HG03064 (cell line): ENCODE results near the gene GNG13.
"Not testable (repeated sequence)": the region's sequence is repeated elsewhere in the genome, so short reads cannot be mapped to it uniquely, and the experiment has no call there.

Experiments
- ATAC-seq: cut with Tn5 transposase; IDR thresholded peaks from one replicate; pipeline ENCODE4 v1.9.1; 2021; ENCODE audit warnings: low read depth; ENCODE audit not compliant: unreplicated experiment

The GNG13 gene

DNA sequence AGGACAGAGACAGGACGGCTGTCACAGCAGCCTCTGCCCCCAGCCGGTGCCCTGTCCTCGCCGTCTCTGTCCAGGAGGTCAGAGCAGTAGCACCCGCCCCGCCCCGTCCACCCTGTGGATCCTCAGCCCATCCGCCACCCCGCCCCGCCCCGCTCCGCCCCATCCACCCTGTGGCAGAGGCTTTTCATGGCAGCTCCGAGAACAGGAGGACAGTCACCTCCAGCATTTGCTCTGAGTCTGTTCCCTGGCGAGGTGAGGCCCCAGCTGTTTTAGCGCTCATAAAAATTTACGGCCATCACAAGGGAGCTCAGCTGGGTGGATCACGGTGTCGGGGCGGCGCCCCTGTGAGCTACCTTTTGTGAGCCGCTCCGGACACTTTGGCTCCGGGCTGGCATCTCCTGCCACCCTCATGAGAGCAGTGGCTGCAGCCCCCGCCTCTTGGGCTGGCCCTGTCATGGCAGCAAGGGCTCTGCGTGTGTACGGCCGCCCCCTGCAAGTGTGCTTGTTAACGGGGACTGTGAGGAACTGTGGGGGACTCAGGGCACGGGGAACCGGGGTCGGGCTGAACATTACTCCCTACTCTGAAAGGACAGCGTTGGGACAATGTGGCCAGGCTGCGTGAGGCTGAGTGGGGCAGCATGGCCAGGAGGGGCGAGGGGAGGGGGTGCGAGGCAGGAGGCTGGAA, 32.3 kb upstream of the GNG13 start:
- ATAC-seq = no peak

DNA sequence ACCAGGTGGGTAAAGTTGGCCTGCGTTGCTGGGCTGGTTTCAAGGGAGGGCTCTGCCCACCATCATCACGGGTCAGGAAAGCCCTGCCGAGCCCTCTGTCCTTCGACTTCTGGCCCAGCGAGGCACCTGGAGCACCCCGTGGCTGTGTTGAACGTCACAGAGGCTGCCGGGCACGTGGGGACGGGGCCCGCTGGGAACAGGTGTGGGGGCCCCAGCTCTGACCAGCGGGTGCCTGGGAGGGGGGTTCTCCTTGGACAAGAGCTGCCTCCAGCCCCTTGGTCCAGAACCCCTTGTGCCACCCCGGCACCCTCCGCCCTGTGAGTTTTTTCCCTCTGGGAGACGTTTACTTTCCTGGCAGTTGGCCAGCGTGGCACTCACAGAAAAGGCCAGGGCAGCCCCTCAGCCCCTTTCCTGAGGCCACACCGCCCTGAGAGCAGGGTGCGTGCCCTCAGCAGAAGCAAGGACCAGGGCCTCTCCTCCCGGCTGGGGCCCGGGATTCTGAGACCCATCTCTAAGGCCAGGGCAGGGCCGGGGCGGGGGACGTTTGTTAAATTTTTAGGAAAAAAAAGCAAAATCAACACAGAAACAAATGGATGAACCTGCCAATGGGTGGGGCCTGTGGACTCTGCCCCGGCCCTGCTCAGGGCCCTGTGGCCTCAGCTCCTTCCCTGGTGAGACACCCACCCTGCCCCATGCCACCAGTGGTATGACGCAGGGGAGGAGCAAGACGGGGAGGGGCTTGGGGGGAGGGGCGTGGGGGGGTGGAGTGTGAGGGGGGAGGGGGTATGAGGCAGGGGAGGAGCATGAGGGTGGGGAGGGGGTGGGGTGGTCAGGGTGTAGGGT, 31.3 kb upstream of the GNG13 start:
- no peak for ATAC-seq

DNA sequence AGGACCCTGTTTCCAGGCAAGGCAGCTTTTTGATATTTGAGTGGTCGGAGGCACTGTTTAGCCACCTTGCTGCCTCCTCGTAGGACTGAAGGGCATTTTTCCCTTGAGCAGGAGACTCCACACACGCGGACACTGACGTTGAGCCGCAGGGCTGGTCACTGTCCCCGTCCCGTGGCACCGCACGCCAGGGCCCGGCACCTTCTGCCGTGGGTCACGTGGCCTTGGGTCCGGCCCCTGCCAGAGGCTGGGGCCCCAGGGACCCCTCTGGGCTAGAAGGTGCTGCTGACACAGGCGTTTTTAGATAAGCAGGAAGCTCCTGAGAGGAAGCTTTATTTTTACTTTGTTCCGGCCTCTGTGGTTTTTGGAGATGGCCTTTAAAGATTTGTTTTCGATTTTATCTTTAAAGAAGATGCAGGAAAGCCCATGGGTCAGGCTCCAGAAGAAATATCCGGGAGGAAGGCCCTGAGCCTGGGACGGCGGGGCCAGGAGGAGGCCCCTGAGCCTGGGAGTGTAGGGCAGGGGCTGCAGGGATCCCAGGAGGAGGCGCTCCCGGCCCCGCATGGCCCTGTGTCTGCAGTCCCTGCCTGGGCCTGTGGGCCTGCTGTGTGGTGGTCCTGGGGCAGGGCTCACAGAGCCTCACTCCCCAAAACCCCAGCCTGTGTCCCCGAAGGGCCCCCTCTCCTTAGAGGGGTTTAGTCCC, 30.5 kb upstream of the GNG13 start:
- ATAC-seq = no peak

DNA sequence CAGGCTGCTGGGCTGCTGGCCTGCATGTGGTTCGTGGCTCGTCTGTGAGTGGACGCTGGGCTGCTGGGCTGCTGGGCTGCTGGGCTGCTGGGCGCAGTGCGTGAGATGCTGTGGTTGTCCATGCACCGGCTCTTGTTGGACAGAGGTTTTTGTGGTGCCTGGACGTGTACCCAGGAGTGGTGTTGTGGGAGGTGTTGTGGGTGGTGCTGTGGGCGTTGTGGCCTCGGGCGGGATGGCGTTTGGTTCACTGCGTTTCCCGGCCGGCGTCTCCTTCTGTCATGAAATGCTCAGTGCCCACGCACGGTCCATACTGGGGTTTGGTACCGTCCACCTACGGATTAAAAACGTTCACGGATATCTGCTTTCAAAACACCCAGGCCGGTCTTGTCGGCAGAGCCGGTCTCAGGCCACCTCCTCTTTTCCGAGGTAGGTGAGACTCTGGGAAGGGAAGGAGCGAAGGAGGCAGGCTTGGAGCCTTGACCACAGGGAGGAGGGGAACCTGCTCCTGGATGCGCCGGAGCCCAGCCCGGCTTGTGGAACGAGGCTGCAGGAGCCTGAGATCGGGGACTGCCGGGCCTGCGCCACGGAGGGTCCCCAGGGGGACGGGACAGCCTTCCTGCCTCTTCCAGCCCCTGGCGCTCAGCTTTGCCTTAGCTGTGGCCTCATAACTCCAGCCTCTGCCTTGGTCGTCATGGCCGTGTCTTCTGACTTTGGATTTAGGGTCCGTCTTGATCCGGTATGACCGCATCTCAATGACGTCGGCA, 29.8 kb upstream of the GNG13 start:
- no peak for ATAC-seq

DNA sequence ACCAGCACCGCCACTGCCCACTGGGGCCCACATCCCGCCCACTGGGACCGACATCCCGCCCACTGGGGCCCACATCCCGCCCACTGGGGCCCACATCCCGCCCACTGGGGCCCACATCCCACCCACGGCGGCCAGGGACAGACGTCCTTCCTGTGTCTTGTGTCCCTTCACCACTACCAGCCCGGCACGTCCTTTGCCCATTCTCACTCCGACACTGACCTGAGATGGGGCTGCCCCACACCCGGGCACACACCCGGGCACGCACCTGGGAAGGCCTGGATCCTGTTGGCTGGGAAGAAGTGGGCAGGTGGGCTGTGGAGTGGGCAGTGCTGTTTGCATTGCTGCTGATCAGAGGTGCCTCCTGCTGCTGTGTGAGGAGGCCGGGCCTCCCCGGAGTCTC, 28.4 kb upstream of the GNG13 start:
- no peak for ATAC-seq

DNA sequence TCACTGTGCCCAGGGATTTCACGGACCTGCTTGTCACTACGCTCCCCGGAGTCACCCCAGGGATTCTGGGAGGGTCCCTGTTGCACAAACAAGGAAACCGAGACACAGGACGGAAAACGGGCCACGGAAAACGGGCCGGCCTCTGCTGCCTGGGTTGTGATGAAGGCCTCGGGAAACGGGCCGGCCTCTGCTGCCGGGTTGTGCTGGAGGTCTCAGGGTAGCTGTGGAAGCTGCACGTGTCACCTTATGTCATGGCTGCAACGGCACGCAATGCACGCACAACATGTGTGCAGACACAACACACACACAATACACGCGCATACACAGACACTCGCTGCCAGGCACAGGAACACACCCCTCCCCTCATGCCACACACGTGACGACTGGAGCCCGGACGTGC, 27.0 kb upstream of the GNG13 start:
- ATAC-seq = no peak

DNA sequence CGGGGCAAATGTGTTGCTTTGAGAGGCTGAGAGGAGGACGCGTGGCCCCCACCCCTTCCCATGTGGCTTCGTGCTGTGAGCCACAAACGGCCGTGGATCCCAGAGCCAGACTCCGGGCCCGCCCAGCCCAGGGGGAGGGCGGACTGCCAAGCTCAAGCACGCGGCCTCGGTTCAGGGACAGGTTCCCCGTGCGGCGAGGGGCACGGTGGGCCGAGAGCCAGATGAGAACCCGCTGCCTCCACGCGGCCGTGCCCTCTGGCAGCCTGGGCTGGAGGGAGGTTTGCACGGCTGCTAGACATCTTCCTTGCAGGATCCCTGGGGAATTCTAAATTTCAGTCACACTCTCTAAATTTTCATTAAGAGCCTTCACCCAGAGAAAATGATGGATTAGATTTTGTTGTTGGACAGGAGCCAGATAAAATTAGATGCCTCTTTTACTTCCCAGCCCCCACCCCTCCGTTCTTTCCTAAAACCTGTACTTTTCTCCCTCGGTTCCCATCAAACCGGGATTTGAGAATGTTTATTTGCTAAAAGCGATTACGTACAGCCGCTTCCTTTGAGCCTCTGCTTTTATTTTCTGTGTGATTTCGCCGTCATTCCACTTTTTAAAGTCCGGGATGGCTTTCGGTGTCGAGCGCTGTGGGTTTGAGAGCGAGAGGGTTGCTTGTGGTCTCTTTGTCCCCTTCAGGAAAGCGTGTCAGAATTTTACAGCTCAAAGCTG, 25.0 kb upstream of the GNG13 start:
- no peak for ATAC-seq

DNA sequence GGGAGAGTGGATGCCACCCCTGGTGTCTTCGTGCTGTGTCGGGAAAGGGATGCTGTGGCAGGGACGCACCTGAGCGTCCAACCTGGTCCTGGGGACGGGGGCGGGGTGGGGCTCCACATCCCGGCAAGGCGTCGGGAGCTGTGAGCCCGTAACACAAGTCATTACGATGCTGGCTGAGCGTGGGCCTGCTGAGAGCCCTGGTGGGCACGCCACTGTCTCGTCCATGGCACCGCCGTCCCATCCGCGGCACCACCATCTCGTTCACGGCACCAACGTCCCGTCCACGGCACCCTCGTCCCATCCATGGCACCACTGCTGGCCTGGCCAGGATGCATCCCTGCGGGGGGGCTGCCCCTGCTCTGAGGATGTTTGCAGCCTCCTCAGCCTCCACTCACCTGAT, 24.1 kb upstream of the GNG13 start:
- ATAC-seq = no peak

DNA sequence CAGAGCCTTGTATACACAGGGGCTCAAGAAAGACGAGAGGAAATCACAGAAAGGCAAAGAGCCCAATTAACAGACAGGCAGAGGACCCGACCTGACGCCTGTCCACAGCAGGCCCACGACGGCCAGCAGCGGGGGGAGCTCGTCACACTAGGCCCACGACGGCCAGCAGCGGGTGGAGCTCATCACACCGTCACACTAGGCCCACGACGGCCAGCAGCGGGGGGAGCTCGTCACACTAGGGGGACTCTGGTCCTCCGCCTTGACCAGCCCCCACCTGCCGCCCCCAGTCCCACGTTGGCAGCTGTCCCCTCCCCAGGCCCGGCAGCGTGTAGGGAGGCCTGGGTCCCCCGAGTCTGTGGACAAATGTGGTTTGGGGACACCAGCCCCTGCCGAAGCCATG, 23.7 kb upstream of the GNG13 start:
- no peak for ATAC-seq

DNA sequence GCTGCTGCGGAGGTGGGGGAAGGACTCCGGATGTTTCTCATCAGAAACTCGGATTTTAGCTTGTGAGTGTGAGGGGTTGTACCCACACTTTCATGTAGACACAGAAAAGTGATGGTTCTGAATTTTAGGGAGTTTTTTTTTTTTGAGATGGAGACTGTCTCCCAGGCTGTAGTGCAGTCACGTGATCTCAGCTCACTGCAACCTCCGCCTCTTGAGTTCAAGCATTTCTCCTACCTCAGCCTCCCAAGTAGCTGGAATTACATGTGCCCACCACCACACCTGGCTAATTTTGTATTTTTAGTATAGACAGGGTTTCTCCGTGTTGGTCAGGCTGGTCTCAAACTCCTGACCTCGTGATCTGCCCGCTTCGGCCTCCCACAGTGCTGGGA, 22.4 kb upstream of the GNG13 start:
- ATAC-seq = no peak

DNA sequence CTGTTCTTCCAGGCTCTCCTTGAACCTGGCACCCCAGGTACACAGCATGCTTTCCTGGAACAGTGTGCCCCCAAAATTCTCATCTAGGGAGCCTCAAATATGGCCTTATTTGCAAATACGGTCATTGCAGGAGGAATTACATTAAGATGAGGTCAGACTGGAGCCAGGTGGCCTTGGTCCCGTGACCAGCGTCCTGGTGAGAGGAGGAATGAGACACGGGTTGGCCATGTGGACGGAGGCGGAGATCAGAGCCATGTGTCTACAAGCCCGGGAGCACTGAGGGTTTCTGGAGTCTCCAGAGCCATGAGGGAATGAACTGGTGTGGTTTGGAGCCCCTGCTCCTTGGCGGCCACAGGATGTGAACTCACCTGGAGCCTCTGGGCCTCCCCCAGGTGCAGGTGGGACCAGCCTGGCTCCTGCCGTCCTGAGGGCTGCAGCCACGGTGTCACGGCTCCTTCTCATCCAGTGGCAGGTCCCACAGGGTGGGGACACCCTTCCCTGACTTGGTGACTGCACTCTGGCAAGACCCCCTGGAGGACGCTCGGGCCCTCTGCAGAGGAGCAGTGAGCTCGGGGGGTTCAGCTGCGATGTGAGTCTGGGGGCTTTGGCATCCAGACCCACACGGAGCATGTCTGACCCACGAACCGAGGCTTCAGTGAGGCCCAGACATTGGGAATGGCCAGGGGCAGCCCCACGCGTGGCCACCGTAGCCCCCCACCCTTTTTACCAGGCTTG, 21.8 kb upstream of the GNG13 start:
- no peak for ATAC-seq

DNA sequence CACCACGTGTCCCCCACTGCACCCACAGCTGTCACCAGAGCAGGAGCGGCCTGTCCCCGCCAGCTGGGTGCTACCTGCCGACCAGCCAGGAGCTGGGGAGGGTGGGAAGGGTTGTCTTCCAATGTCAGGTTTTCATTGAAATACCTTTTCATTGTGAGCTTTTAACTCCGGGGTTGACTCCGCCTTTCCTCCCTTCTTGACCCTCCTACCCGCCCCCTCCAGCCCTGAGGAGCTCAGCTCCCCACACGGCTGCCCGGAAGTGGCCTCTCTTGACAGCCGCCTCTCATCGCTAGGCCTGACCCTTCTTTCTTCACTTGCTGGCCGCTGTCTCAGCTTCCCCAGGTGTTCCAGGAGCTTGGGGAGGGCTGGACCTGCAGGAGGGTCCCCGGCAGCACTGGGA, 21.2 kb upstream of the GNG13 start:
- ATAC-seq = no peak

DNA sequence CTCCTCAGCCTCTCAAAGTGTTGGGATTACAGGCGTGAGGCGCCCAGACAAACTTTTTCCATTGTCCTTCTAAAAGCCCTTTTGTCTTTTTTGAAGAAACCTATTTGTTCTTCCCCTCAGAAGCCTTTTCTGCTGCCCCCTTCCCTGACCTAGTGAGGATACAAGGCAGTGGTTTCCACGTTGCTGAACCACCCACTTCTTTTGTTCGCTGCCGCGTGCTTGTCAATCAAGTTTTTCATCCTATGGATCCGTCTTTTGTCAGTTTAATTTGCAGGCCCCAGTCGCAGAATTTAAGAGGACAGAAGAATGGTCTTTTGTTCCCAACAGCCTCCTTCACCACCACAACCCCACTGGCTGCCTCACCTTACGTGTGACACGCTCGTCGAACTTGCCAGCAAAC, 20.2 kb upstream of the GNG13 start:
- ATAC-seq = no peak

DNA sequence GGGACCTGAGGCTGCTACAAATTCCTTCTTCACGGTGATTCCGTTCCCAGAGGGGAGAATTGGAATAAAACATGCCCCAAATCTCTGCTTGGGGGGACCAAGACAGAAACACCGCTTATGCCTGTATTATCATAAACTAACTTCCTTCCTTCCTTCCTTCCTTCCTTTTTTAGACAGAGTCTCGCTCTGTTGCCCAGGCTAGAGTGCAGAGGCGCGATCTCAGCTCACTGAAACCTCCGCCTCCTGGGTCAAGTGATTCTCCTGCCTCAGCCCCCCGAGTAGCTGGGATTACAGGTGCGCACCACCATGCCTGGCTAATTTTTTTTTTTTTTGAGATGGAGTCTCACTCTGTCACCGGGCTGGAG, 19.5 kb upstream of the GNG13 start:
- ATAC-seq = not testable (repeated sequence)

DNA sequence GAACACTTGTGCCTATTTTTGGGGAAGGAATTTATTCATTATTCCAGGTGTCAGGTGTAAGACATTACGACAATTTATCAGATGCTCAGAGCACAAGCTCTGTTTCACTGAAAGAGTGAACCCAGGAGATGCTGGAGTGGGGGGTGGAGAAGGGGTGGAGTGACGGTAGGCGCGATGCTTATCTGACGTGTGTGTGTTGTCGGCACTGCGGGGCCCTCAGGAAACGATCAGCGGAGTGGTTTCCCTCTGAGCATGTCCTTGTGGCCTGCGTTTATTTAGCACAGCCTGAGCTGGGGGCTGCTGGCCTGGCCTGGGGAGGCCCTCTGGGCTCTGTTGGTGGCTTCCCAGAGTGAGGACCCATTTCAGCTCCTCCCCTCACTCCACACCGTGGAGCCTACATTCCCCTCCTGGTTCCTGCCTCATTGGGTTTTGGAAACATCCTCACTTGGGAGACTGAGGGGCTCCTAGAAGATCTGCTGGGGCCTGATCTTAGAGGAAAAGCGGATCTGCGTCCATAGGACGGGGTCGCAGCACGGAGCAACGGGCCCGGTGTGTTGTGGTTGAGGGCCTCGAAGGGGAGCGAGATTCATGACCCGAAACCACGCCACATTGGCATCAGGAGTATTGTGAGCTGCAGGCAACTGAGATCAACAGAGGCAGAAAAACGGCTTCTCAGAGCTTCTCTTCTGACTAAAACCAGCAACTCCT, 19.0 kb upstream of the GNG13 start:
- no peak for ATAC-seq

DNA sequence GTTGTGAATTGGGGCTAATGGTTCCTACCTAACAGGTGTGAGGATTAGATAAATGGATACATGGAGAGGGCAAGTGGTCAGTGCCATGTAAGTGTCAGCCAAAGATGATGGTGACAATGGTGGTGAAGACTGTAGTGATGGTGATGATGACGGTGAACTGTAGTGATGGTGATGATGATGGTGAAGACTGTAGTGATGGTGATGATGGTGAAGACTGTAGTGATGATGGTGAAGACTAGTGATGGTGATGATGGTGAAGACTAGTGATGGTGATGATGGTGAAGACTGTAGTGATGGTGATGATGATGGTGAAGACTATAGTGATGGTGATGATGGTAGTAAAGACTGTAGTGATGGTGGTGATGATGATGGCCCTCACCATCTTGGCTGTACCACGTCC, 18.1 kb upstream of the GNG13 start:
- ATAC-seq = no peak

DNA sequence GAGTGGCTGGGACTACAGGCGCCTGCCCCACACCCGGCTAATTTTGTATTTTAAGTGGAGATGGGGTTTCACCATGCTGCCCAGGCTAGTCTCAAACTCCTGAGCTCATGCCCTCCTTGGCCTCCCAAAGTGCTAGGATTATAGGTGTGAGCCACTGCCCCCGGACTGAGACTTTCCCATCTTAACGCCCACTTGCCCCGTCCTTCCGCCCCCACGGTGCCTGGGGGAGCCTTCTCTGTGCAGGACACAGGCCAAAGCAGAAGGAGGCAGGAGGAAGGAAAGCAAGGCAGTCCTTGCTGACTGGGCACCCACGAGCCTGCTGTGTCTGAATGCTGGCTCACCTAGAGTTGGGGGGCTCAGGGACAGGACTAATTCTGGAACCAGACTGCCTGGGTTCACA, 17.6 kb upstream of the GNG13 start:
- no peak for ATAC-seq

DNA sequence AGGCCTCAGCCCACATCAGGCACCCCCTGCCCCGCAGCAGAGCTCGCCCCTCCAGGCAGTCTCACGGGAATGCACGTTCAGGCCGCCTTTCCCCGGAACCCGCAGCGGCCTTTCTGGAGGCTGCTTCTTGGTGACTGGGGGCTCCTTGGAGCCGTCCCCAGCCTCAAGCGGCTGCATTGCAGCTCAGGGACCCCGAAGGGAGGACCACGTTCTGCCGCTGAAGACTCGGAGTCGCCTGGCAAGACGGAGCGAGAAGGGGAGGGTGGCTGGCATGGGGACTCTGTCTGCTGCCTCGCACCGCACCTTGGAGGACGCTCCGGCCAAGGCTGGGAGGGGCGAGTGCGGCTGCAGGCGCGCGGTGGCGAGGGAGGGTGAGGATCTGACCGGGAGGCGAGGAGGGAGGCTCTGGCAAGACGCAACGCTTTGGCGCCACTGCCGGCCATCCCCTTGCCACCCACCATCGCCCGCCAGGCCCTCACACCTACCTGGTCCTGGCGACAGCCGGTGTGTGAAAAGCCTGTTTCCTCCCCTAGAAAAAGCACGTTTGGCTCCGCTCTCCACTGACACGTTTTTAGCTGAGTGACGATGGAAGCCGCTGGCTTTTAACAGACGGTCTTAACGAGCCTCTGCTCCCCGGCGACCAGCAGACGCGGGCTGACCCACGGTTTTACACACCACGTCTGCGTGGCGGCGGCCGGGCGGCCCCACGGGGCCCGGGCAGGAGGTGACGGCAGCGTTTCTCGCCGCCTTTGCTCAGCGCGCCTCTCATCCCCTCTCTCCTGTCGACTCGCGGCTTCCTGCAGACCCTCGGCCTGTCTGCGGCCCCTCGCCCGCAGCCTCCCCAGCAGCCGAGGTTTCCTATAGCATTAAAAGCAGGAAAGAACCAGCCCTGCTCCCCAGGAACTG, 16.7 kb upstream of the GNG13 start:
- ATAC-seq = no peak
